Effector CD4-positive, alpha-beta T cell (primary cell): ENCODE results near the gene ALDH16A1.

ENCODE experiments used
- DNase-seq: peaks from one replicate; pipeline ENCODE4 v3.0.0-alpha.2; 2020

The ALDH16A1 gene

GRCh38 chr19:49423985-49424303 lies 29.1 kb upstream of the ALDH16A1 start:
- no peak for DNase-seq

- no peak for DNase-seq
Measured at GRCh38 chr19:49425178-49425577, 27.8 kb upstream of the ALDH16A1 start, which contains the start of gene GFY. Gene GFY, plus strand, starts transcription at chr19:49425388. Its CDS starts 1,043 bp downstream, at chr19:49426431.

- DNase-seq: no peak
Measured at GRCh38 chr19:49425922-49426592, 27.0 kb upstream of the ALDH16A1 start.

- no peak for DNase-seq
Measured at GRCh38 chr19:49427339-49427738, 25.7 kb upstream of the ALDH16A1 start.

- no peak for DNase-seq
Measured at GRCh38 chr19:49427855-49428546, 25.0 kb upstream of the ALDH16A1 start.

- DNase-seq: no peak
Measured at GRCh38 chr19:49428547-49429451, 24.2 kb upstream of the ALDH16A1 start.

GRCh38 chr19:49430172-49430677 lies 22.8 kb upstream of the ALDH16A1 start:
- no peak for DNase-seq

GRCh38 chr19:49430678-49431329 lies 22.2 kb upstream of the ALDH16A1 start:
- DNase-seq: no peak

GRCh38 chr19:49431330-49431749 lies 21.7 kb upstream of the ALDH16A1 start:
- DNase-seq: no peak

GRCh38 chr19:49432141-49433073 lies 20.6 kb upstream of the ALDH16A1 start:
- no peak for DNase-seq

- no peak for DNase-seq
Measured at GRCh38 chr19:49433240-49433901, 19.7 kb upstream of the ALDH16A1 start.

- DNase-seq: no peak
Measured at GRCh38 chr19:49434907-49435583, 18.0 kb upstream of the ALDH16A1 start.

GRCh38 chr19:49435670-49436069 lies 17.4 kb upstream of the ALDH16A1 start:
- DNase-seq: no peak

- DNase-seq: no peak
Measured at GRCh38 chr19:49436381-49437017, 16.5 kb upstream of the ALDH16A1 start.

GRCh38 chr19:49437231-49437630 lies 15.8 kb upstream of the ALDH16A1 start:
- no peak for DNase-seq

GRCh38 chr19:49438261-49438660 lies 14.8 kb upstream of the ALDH16A1 start:
- DNase-seq: no peak

- no peak for DNase-seq
Measured at GRCh38 chr19:49439836-49440235, 13.2 kb upstream of the ALDH16A1 start.

GRCh38 chr19:49440439-49441209 lies 12.4 kb upstream of the ALDH16A1 start:
- no peak for DNase-seq
